Effector memory CD8-positive, alpha-beta T cell (primary cell): ENCODE results near the gene PRKCQ.

Experiments
- ATAC-seq: fragments of 150-1000 bp; cut with Tn5 transposase; replicated peaks from 2 replicates; pipeline ENCODE4 v1.10.0; 2021; ENCODE audit warnings: mild to moderate bottlenecking, moderate library complexity
- DNase-seq, 3 experiments: peaks; one replicate each; pipeline ENCODE4 v3.0.0; 2021
- H3K27ac Mint-ChIP-seq, 2 donors: one replicate each; pipeline ENCODE4 v1.8.0; 2022; ENCODE audit warnings: mild to moderate bottlenecking in 2 of 2, mixed read lengths in 2 of 2, moderate library complexity in 2 of 2
- H3K27me3 Mint-ChIP-seq, 2 donors: one replicate each; pipeline ENCODE4 v1.8.0; 2022; ENCODE audit warnings: mixed read lengths in 2 of 2
- H3K36me3 Mint-ChIP-seq: one replicate; pipeline ENCODE4 v1.8.0; 2022; ENCODE audit warnings: mild to moderate bottlenecking, moderate library complexity, mixed read lengths; ENCODE audit not compliant: insufficient read depth
- H3K4me1 Mint-ChIP-seq, 2 donors: one replicate each; pipeline ENCODE4 v1.8.0; 2022; ENCODE audit warnings: low read depth in 2 of 2, mixed read lengths in 2 of 2
- H3K4me3 Mint-ChIP-seq, 2 donors: one replicate each; pipeline ENCODE4 v1.8.0; 2022; ENCODE audit warnings: mild to moderate bottlenecking in 2 of 2, mixed read lengths in 2 of 2, moderate library complexity in 2 of 2
- H3K9me3 Mint-ChIP-seq, 2 donors: one replicate each; pipeline ENCODE4 v1.8.0; 2022; ENCODE audit warnings: mixed read lengths in 2 of 2
- total RNA-seq, 9 experiments: gene quantifications; one replicate each; lab custom pipeline; 2026; lab: John Stamatoyannopoulos, UW

The PRKCQ gene
- total RNA-seq, result 60.0 to 214 (median 169) reads per million in 9 experiments

DNA sequence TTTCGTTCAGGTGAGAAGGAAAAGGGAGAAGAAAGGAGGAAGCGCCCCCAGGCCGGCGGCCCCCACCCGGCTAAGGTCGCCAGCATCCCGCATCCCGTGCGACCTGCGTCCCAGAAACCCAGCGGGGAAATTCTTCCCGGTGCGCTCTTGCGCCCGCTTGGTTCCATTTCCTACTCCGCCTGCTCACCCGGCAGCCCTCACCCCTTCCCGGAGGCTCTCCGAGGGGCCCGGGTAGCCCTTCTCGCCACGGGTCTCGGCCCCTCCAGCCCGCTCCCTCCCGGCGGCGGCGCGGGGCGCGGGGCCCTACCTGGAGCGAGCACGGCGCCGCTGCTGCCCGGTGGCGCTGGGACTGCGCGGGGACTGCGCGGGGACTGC, at the start of gene PRKCQ:
PRKCQ (minus strand) TSS at position 373 of the 375 bp plus-strand sequence. CDS start 65,141 bp downstream, outside the sequence.
- Mint-ChIP-seq H3K4me3 (peak within 1 kb of the TSS; percentile 95 to 98), H3K4me1 (peaks cover 61% of the 10 kb centered on the region in 2 donors), H3K27me3 (no peaks in the 10 kb centered on the region), H3K36me3 (peaks cover 52% of the 10 kb centered on the region), H3K27ac (peak within 1 kb of the TSS; percentile 97 to 98), H3K9me3 (no peaks in the 10 kb centered on the region)
- DNase-seq (no peak), ATAC-seq (no peak)

DNA sequence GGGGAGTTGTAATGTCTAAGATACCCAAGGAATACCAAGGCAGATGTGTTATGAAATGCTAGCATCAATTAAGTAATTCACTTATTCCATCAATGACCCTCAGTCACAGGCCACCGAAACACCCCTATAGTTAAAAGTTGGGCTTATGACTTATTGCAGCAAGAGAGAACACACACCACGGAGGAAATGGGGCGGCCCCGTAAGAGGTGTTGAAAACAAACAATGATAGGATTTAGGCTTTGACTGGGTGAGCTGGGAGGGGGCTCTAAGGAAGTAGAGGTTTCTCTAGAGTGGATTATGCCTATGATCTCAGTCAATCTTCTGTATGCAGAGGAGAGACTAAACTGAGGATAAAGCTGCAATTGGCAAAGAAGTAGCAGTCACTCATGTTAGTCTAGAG, 45.4 kb upstream of the PRKCQ start:
- no peak for DNase-seq
- ATAC-seq, result peak; percentile 52
- no peak overlapping the region for H3K27ac Mint-ChIP-seq
- H3K4me3 Mint-ChIP-seq, result no peak overlapping the region
- H3K9me3 Mint-ChIP-seq, result no peaks in the 10 kb centered on the region
- no peaks in the 10 kb centered on the region for H3K36me3 Mint-ChIP-seq
- H3K4me1 Mint-ChIP-seq, result peaks cover 0 to 6% of the 10 kb centered on the region in 2 donors
- H3K27me3 Mint-ChIP-seq, result no peaks in the 10 kb centered on the region

GRCh38 chr10:6624392-6624791, 44.3 kb upstream of the PRKCQ start:
- Mint-ChIP-seq H3K4me1 (peaks cover 0 to 6% of the 10 kb centered on the region in 2 donors), H3K27ac (no peak overlapping the region), H3K4me3 (no peak overlapping the region), H3K36me3 (no peaks in the 10 kb centered on the region), H3K9me3 (no peaks in the 10 kb centered on the region), H3K27me3 (no peaks in the 10 kb centered on the region)
- DNase-seq (no peak), ATAC-seq (no peak)

DNA sequence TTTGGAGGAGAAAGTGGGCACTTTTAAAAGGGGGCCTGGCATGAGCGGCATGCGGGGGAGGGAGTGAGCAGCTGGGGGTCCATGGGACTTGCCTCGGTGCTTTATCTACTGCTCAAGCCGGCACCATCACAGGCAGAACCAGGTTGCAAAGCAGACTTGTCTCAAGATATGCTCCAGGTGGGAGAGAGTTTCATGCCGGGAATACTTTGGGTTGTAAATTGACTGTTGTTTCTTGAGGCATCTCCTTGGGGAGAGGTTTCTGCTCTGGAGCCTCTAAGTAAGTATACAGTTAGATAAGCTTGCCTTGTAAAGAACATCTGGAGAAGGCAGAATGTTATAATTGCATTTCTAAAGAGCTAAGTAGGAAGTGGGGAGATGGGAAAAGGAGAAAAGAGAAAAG, 42.8 kb upstream of the PRKCQ start:
- ATAC-seq, result no peak
- no peaks in the 10 kb centered on the region for H3K9me3 Mint-ChIP-seq
- H3K27ac Mint-ChIP-seq, result no peak overlapping the region
- H3K27me3 Mint-ChIP-seq, result no peaks in the 10 kb centered on the region
- H3K36me3 Mint-ChIP-seq, result no peaks in the 10 kb centered on the region
- DNase-seq, result no peak
- peaks cover 0 to 6% of the 10 kb centered on the region in 2 donors for H3K4me1 Mint-ChIP-seq
- no peak overlapping the region for H3K4me3 Mint-ChIP-seq

DNA sequence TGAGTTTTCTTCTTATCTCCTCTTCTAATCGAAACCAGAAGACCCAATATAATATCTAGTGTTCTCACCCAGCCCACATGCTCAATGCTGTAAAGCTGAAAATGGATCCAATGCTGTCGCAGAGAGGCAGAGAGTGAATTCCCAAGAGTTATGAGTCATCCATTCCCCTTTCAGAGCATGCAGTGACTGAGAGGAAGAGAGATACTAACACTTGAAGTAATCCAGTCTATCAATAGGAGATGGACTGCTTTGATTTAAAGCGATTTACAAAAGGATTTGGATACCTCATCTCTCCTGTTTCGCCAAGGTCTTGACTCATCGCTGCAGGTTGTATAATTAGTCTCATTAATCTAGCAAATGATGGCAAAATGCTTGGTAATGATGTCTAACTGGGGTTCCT, 41.5 kb upstream of the PRKCQ start:
- DNase-seq (no peak), ATAC-seq (no peak)
- H3K27ac Mint-ChIP-seq, result no peak overlapping the region
- no peaks in the 10 kb centered on the region for H3K27me3 Mint-ChIP-seq
- H3K36me3 Mint-ChIP-seq, result no peaks in the 10 kb centered on the region
- H3K4me1 Mint-ChIP-seq, result peaks cover 0 to 6% of the 10 kb centered on the region in 2 donors
- H3K4me3 Mint-ChIP-seq, result no peak overlapping the region
- H3K9me3 Mint-ChIP-seq, result no peaks in the 10 kb centered on the region

- H3K4me1 Mint-ChIP-seq, result peaks cover 0 to 3% of the 10 kb centered on the region in 2 donors
- H3K36me3 Mint-ChIP-seq, result peaks cover 3% of the 10 kb centered on the region
- no peak overlapping the region for H3K4me3 Mint-ChIP-seq
These were observed 39.6 kb upstream of the PRKCQ start for GRCh38 chr10:6619660-6620059.

DNA sequence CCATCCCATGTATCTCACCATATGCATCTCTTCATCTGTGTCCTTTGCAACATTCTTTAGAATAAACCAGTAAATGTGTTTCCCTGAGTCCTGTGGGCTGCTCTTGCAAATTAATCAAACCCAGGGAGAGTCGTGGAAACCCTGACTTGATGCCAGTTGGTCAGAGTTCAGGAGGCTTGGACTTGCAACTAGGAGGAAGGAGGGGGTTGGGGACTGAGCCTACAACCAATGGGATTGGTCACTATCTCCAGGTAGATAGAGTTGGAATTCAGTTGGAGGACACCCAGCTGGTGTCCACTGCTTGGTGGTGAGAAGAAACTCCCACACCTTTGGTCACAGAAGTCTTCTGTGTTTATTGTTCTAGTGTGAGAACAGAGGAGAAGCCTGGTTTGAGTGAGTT, 38.3 kb upstream of the PRKCQ start:
- no peaks in the 10 kb centered on the region for H3K27me3 Mint-ChIP-seq
- no peak for ATAC-seq
- H3K36me3 Mint-ChIP-seq, result peaks cover 3% of the 10 kb centered on the region

More at GRCh38 chr10:6619660-6620059, 39.6 kb upstream of the PRKCQ start:
- no peaks in the 10 kb centered on the region for H3K27me3 Mint-ChIP-seq
- no peak overlapping the region for H3K27ac Mint-ChIP-seq
- no peaks in the 10 kb centered on the region for H3K9me3 Mint-ChIP-seq
- ATAC-seq (no peak), DNase-seq (no peak)

GRCh38 chr10:6617309-6618076, 37.4 kb upstream of the PRKCQ start:
- Mint-ChIP-seq H3K4me3 (no peak overlapping the region), H3K9me3 (peaks cover 3 to 6% of the 10 kb centered on the region in 2 donors), H3K27ac (no peak overlapping the region), H3K27me3 (no peaks in the 10 kb centered on the region), H3K36me3 (peaks cover 3% of the 10 kb centered on the region), H3K4me1 (peaks cover 2 to 16% of the 10 kb centered on the region in 2 donors)
- ATAC-seq, result no peak
- DNase-seq, result no peak

More for the DNA sequence above, 38.3 kb upstream of the PRKCQ start:
- peaks cover 3 to 6% of the 10 kb centered on the region in 2 donors for H3K9me3 Mint-ChIP-seq
- peaks cover 0 to 10% of the 10 kb centered on the region in 2 donors for H3K4me1 Mint-ChIP-seq
- H3K27ac Mint-ChIP-seq, result no peak overlapping the region
- no peak overlapping the region for H3K4me3 Mint-ChIP-seq
- no peak for DNase-seq

GRCh38 chr10:6615971-6616370, 35.9 kb upstream of the PRKCQ start:
- Mint-ChIP-seq H3K27ac (no peak overlapping the region), H3K27me3 (no peaks in the 10 kb centered on the region), H3K4me3 (no peak overlapping the region), H3K9me3 (peaks cover 3 to 6% of the 10 kb centered on the region in 2 donors), H3K4me1 (peaks cover 15 to 29% of the 10 kb centered on the region in 2 donors), H3K36me3 (peaks cover 7% of the 10 kb centered on the region)
- DNase-seq (no peak), ATAC-seq (no peak)

DNA sequence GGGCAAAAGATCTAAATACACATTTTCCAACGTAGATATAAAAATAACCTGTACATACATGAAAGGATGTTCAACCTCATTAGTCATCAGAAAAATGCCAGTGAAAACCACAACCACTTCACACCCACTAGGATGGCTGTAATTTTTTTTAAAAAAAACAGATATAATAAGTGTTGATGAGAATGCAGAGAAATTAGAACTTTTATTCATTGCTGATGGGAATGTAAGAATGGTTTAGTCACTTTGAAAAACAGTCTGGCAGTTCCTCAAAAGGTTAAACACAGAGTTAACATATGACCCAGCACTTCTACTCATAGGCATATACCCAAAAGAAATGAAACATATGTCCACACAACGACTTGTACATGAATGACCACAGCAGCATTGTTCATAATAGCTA, 32.3 kb upstream of the PRKCQ start:
- Mint-ChIP-seq H3K4me1 (peaks cover 29 to 40% of the 10 kb centered on the region in 2 donors), H3K36me3 (peaks cover 7% of the 10 kb centered on the region), H3K9me3 (peaks cover 4 to 6% of the 10 kb centered on the region in 2 donors), H3K4me3 (peak overlapping the region; percentile 0 to 63), H3K27ac (no peak overlapping the region), H3K27me3 (no peaks in the 10 kb centered on the region)
- DNase-seq (peak in 2 of 3 experiments; percentile 15 to 17), ATAC-seq (peak; percentile 90)

GRCh38 chr10:6610647-6611046, 30.6 kb upstream of the PRKCQ start:
- no peak overlapping the region for H3K4me3 Mint-ChIP-seq
- peaks cover 7% of the 10 kb centered on the region for H3K36me3 Mint-ChIP-seq
- no peak for DNase-seq

DNA sequence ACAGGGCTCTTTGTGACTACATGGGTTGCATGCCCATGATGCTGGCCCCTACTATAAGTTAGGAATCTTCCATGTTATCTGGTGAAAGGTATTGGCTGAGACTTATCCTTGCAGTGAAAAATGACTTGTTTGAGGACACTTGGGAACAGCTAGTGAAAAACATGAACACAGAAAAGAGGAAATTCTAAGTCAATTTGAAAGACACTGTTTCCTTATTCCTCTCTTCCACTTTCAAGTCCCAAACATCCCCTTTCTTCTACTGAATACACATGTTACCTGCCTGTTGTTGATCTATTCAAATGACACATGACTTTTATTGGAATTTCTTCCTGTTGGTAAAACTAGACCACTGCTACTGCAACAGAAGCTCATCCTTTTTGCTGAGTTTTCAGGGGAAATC, 29.5 kb upstream of the PRKCQ start:
- Mint-ChIP-seq H3K4me1 (peaks cover 40 to 46% of the 10 kb centered on the region in 2 donors), H3K27me3 (no peaks in the 10 kb centered on the region), H3K36me3 (peaks cover 4% of the 10 kb centered on the region), H3K9me3 (peaks cover 4 to 6% of the 10 kb centered on the region in 2 donors), H3K27ac (no peak overlapping the region), H3K4me3 (no peak overlapping the region)
- no peak for ATAC-seq
- no peak for DNase-seq

More at GRCh38 chr10:6610647-6611046, 30.6 kb upstream of the PRKCQ start:
- Mint-ChIP-seq H3K27me3 (no peaks in the 10 kb centered on the region), H3K9me3 (peaks cover 4 to 6% of the 10 kb centered on the region in 2 donors), H3K27ac (peak overlapping the region in 1 of 2 donors; percentile 52), H3K4me1 (peaks cover 40 to 47% of the 10 kb centered on the region in 2 donors)
- ATAC-seq, result no peak

DNA sequence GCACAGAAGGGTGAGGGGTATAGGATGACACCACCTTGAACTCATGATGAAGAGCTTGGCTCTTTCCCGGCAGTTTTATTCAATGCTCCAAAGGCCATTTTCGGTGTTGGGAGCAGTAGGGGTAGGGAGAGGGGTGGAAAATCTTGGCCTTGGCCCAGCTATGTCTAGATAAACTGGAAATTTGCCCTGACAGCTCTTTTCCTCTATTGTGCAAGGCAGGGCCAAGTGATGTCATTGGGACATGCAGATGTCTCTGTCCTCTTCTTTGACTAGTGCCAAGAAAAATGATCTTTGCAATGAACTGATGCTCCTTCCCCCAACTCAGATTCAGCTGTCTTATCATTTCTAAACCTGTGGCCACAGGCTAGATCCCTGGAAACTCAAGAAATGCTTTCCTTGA, 27.7 kb upstream of the PRKCQ start:
- no peaks in the 10 kb centered on the region for H3K27me3 Mint-ChIP-seq
- H3K4me1 Mint-ChIP-seq, result peaks cover 37 to 40% of the 10 kb centered on the region in 2 donors
- H3K9me3 Mint-ChIP-seq, result peaks cover 0 to 1% of the 10 kb centered on the region in 2 donors
- peaks cover 9% of the 10 kb centered on the region for H3K36me3 Mint-ChIP-seq
- ATAC-seq, result no peak
- H3K4me3 Mint-ChIP-seq, result no peak overlapping the region
- no peak for DNase-seq
- H3K27ac Mint-ChIP-seq, result peak overlapping the region in 1 of 2 donors; percentile 83

DNA sequence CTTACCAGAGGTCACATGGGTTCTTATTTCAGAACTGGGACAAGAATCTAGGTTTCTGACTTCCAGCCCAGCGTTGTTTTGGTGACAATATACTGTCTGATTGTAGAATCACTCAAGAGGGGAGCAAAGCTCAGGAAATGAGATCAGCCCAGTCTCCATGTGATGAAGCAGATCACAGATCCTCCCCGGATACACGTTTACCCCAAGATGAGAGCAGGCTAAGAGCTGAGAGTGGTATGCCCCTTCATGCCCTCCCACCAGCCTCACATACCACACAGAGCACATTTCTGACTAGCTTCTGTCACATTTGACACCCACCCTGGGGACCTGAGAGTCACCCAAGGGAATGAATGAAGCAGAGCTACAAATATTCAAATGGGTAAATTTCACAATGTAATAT, 27.1 kb upstream of the PRKCQ start:
- Mint-ChIP-seq H3K27ac (peak overlapping the region; percentile 73 to 83), H3K4me1 (peaks cover 32 to 36% of the 10 kb centered on the region in 2 donors), H3K27me3 (no peaks in the 10 kb centered on the region), H3K4me3 (peak overlapping the region in 1 of 2 donors; percentile 43), H3K9me3 (peaks cover 0 to 1% of the 10 kb centered on the region in 2 donors), H3K36me3 (peaks cover 7% of the 10 kb centered on the region)
- peak in 2 of 3 experiments; percentile 34 to 39 for DNase-seq
- peak; percentile 98 for ATAC-seq
